Measurements from ENCODE around the gene PRRT4. TPM values are rescaled to one million over a fixed set of nuclear protein-coding genes. Genes with fewer than 3 reads are reported as not detected.

Gene PRRT4
- total RNA-seq, 1 donor from 2014 or later: 3.1 TPM

DNA sequence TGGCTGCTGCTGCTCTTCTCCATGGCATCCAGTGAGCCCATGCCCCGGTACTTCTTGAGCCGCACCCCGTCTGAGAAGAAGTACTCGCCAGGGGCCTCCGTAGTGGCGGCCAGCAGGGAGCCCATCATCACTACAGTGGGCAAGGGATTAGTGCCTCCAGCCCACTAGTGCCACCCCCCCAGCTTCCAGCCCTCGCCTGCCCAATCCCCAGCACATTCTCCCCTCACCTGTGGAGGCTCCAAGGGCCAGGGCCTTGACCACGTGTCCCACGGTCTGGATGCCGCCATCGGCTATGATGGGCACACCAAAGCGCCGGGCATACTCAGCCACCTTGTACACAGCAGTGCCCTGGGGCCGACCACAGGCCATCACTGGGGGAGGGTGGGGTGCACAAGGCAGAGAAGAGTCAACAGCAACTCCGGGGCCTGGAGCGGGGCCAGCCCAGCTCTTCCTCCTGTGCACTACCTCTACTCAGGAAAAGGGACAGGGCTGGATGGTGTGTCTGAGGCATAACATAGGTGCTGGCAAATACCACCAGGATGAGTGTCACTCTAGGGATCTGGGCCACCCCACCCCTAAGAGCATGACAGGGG, 33.5 kb upstream of the PRRT4 start:
- H3K36me3 Mint-ChIP-seq (ENCODE audit: low read depth): peaks cover 5% of the 10 kb centered on the region
- H3K27ac Mint-ChIP-seq (ENCODE audit: unreplicated experiment): no peak overlapping the region
- TF ChIP-seq, protein P1, sequence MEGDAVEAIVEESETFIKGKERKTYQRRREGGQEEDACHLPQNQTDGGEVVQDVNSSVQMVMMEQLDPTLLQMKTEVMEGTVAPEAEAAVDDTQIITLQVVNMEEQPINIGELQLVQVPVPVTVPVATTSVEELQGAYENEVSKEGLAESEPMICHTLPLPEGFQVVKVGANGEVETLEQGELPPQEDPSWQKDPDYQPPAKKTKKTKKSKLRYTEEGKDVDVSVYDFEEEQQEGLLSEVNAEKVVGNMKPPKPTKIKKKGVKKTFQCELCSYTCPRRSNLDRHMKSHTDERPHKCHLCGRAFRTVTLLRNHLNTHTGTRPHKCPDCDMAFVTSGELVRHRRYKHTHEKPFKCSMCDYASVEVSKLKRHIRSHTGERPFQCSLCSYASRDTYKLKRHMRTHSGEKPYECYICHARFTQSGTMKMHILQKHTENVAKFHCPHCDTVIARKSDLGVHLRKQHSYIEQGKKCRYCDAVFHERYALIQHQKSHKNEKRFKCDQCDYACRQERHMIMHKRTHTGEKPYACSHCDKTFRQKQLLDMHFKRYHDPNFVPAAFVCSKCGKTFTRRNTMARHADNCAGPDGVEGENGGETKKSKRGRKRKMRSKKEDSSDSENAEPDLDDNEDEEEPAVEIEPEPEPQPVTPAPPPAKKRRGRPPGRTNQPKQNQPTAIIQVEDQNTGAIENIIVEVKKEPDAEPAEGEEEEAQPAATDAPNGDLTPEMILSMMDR (conservative IDR thresholded peaks at IDR 0.05): no peak
- no peak overlapping the region for H3K4me3 Mint-ChIP-seq
- H3K9me3 Mint-ChIP-seq: no peaks in the 10 kb centered on the region
- peaks cover 3% of the 10 kb centered on the region for H3K4me1 Mint-ChIP-seq
- H3K27me3 Mint-ChIP-seq (ENCODE audit: low read depth): no peaks in the 10 kb centered on the region
- DNase-seq (ENCODE audit: low read depth, low spot score): no peak

DNA sequence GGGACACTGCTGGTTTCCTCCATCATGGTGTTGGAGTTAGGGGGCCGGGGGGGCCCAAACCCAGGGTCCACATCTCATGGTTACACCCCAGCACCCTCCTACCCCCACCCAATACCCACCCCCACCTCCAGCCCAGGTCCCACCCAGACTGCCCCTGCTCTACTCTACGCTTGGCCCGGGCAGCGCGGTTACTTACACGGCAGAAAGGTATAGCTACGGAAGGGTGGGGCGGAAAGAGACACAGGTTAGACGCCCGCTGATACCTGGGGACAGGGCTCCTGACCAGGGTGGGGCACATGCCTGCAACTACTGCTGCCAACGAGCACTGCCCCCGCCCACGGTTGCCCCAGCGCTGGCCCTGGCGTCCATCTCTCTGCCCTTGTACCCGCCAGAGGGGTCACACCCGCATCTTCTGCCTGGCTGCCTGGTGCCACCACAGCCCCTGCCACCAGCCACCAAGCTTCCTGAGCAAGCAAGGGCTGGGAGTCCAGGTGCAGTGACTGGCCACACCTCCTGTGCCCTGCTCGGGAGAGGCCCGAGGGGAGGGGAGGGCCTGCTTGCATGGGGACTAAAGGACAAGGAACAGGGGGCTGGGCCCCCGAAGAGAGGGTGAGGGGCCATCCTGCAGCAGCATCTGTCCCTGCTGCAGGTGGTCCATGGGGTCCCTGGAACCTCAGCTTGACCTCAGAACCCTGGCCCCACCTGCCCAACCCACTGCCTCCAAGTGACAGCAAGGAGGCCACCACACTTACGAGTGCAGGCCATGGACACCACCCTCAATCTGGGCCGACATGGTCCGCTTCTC, 32.2 kb upstream of the PRRT4 start:
- no peak for DNase-seq (ENCODE audit: low read depth, low spot score)
- Mint-ChIP-seq H3K27me3 (ENCODE audit: low read depth) (no peaks in the 10 kb centered on the region), H3K9me3 (no peaks in the 10 kb centered on the region), H3K27ac (ENCODE audit: unreplicated experiment) (no peak overlapping the region), H3K4me1 (peaks cover 8% of the 10 kb centered on the region), H3K4me3 (no peak overlapping the region), H3K36me3 (ENCODE audit: low read depth) (peaks cover 5% of the 10 kb centered on the region)
- TF ChIP-seq, protein P1 (conservative IDR thresholded peaks at IDR 0.05): no peak

DNA sequence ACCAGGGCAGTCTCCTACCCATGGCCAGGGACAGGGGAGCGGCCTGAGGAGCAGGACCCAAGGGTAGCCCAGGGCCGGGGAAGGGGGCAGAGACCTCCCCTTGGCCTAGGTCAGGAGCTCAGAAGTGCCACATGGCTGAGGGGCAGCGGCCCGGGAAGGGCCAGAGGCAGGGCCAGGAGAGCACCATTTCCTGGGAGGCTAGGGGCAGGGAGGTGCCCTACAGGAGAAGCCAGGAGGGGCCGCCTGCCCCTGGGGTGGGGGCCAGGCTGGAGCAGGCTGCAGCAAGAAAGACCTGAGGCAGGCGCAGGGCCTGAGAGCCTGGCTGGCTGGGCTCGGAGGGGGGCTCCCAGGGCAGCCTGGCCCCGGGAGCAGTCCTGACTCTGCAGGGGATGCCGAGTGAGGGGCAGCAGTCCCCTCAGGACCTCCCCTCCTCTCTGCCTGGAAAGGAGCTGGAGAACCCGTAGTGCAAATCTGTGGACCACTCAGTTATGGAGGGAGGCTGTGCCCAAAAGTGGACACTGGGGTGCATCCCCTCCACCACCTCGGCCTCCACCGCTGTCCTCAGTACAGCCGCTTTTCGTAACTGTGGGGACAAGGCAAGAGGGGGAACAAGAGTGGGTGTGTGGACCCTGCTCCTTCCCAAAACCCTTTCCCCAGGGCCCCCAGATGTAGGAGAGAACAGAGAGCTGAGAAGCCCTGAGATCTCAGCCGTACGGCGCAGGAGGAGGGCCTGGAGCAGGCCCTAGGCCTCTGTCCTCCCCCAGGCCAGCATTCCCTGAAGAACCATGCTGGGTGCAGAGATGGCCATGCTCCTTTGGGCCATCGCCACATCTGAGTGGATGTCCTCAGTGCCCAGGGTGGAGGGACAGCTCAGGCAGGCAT, 31.2 kb upstream of the PRRT4 start:
- no peak overlapping the region for H3K4me3 Mint-ChIP-seq
- peaks cover 13% of the 10 kb centered on the region for H3K4me1 Mint-ChIP-seq
- H3K27ac Mint-ChIP-seq (ENCODE audit: unreplicated experiment): no peak overlapping the region
- no peak for DNase-seq (ENCODE audit: low read depth, low spot score)
- no peaks in the 10 kb centered on the region for H3K9me3 Mint-ChIP-seq
- no peaks in the 10 kb centered on the region for H3K36me3 Mint-ChIP-seq (ENCODE audit: low read depth)
- H3K27me3 Mint-ChIP-seq (ENCODE audit: low read depth): no peaks in the 10 kb centered on the region
- TF ChIP-seq, protein P1 (conservative IDR thresholded peaks at IDR 0.05): no peak

DNA sequence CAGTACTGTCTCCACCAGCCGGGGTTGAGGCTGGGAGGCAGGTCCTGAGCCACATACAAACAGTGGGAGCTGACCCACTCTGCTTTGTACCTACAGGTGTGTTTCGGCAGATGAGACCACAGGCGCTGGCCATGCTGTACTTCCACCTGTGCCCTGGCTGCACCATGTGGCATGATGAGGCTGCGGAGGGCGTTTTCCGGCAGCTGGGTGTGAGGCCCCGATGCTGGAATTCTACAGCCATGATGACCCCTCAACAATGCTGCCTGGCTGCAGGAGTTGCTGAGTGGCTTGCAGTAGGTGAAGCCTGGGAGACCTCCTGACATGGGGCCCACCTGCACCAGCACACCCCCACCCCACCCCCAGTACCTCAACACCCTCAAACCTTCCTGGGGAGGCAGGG, 30.3 kb upstream of the PRRT4 start:
- no peak for DNase-seq (ENCODE audit: low read depth, low spot score)
- H3K27ac Mint-ChIP-seq (ENCODE audit: unreplicated experiment): no peak overlapping the region

More for the DNA sequence above, 30.3 kb upstream of the PRRT4 start:
- H3K4me3 Mint-ChIP-seq: no peak overlapping the region
- no peaks in the 10 kb centered on the region for H3K27me3 Mint-ChIP-seq (ENCODE audit: low read depth)
- H3K36me3 Mint-ChIP-seq (ENCODE audit: low read depth): no peaks in the 10 kb centered on the region
- TF ChIP-seq, protein P1 (conservative IDR thresholded peaks at IDR 0.05): no peak
- H3K9me3 Mint-ChIP-seq: no peaks in the 10 kb centered on the region
- peaks cover 22% of the 10 kb centered on the region for H3K4me1 Mint-ChIP-seq

All from neural crest cell (in vitro differentiated cells).